ENCODE results near the gene IFNAR1. TPM values are rescaled to one million over a fixed set of nuclear protein-coding genes. Genes with fewer than 3 reads are reported as not detected.

IFNAR1 gene
- total RNA-seq, 1 experiment from 2014 or later = 14.2 TPM

DNA sequence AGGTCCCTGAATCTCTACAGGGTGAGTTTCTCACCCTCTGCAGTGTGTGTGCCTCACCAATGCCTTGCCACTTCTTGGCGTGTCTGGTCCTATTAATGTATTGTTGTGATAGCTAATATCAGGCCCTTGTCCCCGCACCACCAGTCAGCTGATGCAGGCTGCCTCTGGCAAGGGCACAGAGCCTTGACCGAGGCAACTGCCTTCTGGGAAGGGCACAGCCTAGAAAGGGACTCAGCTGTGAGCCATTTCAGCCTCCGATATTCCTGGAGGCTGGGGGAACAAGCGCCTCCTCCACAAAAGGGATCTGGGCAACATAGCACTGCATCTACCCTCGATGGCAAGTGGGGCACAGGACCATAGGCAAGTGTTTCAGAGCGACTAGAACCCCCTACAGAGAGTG, 31.6 kb upstream of the IFNAR1 start:
- WGBS (ENCODE audit: extremely low coverage, insufficient read length, low lambda C conversion rate) = no CpG with 5 or more reads among the region's 7 CpGs
- H3K9me3 ChIP-seq (ENCODE audit: control insufficient read depth, low read depth, low read length) = no peaks in the 10 kb centered on the region
- no peaks in the 10 kb centered on the region for H3K27me3 Mint-ChIP-seq (ENCODE audit: low read depth)

More for the DNA sequence above, 31.6 kb upstream of the IFNAR1 start:
- H3K4me1 Mint-ChIP-seq = no peaks in the 10 kb centered on the region
- no peak overlapping the region for H3K14ac ChIP-seq (ENCODE audit: insufficient read depth, low read length)
- no peaks in the 10 kb centered on the region for H3K9me3 Mint-ChIP-seq
- no peaks in the 10 kb centered on the region for H4K20me1 ChIP-seq (ENCODE audit: control insufficient read depth, insufficient read depth, insufficient read length)
- no peak overlapping the region for H2BK12ac ChIP-seq (ENCODE audit: insufficient read length, low read depth, low read length)
- H3K9ac ChIP-seq (ENCODE audit: extremely low read depth, insufficient read length, low read length) = no peak overlapping the region
- H3K4me3 Mint-ChIP-seq = no peak overlapping the region
- H2AFZ ChIP-seq (ENCODE audit: low read length) = no peak overlapping the region
- no peak overlapping the region for H4K91ac ChIP-seq (ENCODE audit: insufficient read length, low read depth, low read length)
- H3K4me2 ChIP-seq (ENCODE audit: insufficient read depth, insufficient read length, low read length) = no peak overlapping the region
- H3K4me1 ChIP-seq (ENCODE audit: insufficient read depth, low read length) = no peaks in the 10 kb centered on the region
- H2BK15ac ChIP-seq (ENCODE audit: low read depth, low read length) = no peak overlapping the region
- no peak overlapping the region for H3T11ph ChIP-seq (ENCODE audit: low read length)
- no peak overlapping the region for H3K27ac Mint-ChIP-seq
- H2BK120ac ChIP-seq (ENCODE audit: low read depth, low read length, poor library complexity, severe bottlenecking) = no peak overlapping the region
- H3K56ac ChIP-seq (ENCODE audit: insufficient read length, low read depth, low read length) = no peak overlapping the region
- H3K27me3 ChIP-seq (ENCODE audit: insufficient read depth, low read length) = no peaks in the 10 kb centered on the region
- no peak for DNase-seq
- H3K36me3 Mint-ChIP-seq (ENCODE audit: insufficient read depth in 1 of 3, low read depth in 3 of 3) = no peaks in the 10 kb centered on the region
- H3K27ac ChIP-seq (ENCODE audit: insufficient read length, low read depth, low read length) = no peak overlapping the region
- no peak overlapping the region for H2AK5ac ChIP-seq (ENCODE audit: insufficient read length, low read length)
- H3K23me2 ChIP-seq (ENCODE audit: insufficient read length, low read depth, low read length, poor library complexity, severe bottlenecking) = no peaks in the 10 kb centered on the region
- H4K8ac ChIP-seq (replicated peaks; ENCODE audit: insufficient read length, low read depth, low read length) = no peak overlapping the region
- no peaks in the 10 kb centered on the region for H3K79me2 ChIP-seq (ENCODE audit: insufficient read depth, low read length)
- H4K5ac ChIP-seq (ENCODE audit: insufficient read length, low read depth, low read length) = no peak overlapping the region
- no peak overlapping the region for H2BK5ac ChIP-seq (ENCODE audit: insufficient read length, low read length)
- TF ChIP-seq, protein P1, sequence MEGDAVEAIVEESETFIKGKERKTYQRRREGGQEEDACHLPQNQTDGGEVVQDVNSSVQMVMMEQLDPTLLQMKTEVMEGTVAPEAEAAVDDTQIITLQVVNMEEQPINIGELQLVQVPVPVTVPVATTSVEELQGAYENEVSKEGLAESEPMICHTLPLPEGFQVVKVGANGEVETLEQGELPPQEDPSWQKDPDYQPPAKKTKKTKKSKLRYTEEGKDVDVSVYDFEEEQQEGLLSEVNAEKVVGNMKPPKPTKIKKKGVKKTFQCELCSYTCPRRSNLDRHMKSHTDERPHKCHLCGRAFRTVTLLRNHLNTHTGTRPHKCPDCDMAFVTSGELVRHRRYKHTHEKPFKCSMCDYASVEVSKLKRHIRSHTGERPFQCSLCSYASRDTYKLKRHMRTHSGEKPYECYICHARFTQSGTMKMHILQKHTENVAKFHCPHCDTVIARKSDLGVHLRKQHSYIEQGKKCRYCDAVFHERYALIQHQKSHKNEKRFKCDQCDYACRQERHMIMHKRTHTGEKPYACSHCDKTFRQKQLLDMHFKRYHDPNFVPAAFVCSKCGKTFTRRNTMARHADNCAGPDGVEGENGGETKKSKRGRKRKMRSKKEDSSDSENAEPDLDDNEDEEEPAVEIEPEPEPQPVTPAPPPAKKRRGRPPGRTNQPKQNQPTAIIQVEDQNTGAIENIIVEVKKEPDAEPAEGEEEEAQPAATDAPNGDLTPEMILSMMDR (conservative IDR thresholded peaks at IDR 0.05) = no peak
- no peaks in the 10 kb centered on the region for H3K79me1 ChIP-seq (ENCODE audit: insufficient read depth, low read depth, low read length, poor library complexity, severe bottlenecking)
- H3K18ac ChIP-seq (ENCODE audit: insufficient read length, low read depth, low read length) = no peak overlapping the region
- no peak overlapping the region for H3K4ac ChIP-seq (ENCODE audit: low read depth, low read length)
- H2BK20ac ChIP-seq (ENCODE audit: low read depth, low read length, poor library complexity, severe bottlenecking) = peak overlapping the region; percentile 28
- H3K23ac ChIP-seq (ENCODE audit: insufficient read length, low read depth, low read length) = no peak overlapping the region
